H9 (cell line): ENCODE measurements around the gene DMKN. TPM values are rescaled to one million over a fixed set of nuclear protein-coding genes. Genes with fewer than 3 reads are reported as not detected.

ENCODE experiments used
- DNase-seq: peaks from one replicate; pipeline ENCODE4 v3.0.0-alpha.2; 2017
- H2AFZ ChIP-seq: one replicate; pipeline ENCODE4 v1.6.1; 2013; ENCODE audit warnings: mild to moderate bottlenecking, low read length, control low read depth, moderate library complexity
- H2AK5ac ChIP-seq: 2 replicates; pipeline ENCODE4 v1.6.1; 2013; ENCODE audit warnings: low read length, control low read depth, mixed read lengths; ENCODE audit not compliant: insufficient read length
- H2BK120ac ChIP-seq: one replicate; pipeline ENCODE4 v1.6.1; 2013; ENCODE audit warnings: low read depth, mild to moderate bottlenecking, low read length, control low read depth, inconsistent platforms; ENCODE audit not compliant: poor library complexity, severe bottlenecking
- H2BK12ac ChIP-seq: 2 replicates; pipeline ENCODE4 v1.6.1; 2013; ENCODE audit warnings: low read length, control low read depth, mixed read lengths, low read depth; ENCODE audit not compliant: insufficient read length
- H2BK15ac ChIP-seq: 2 replicates; pipeline ENCODE4 v1.6.1; 2013; ENCODE audit warnings: low read depth, low read length, control low read depth
- H2BK20ac ChIP-seq: one replicate; pipeline ENCODE4 v1.6.1; 2013; ENCODE audit warnings: low read depth, mild to moderate bottlenecking, low read length, control low read depth, inconsistent platforms; ENCODE audit not compliant: poor library complexity, severe bottlenecking
- H2BK5ac ChIP-seq: 2 replicates; pipeline ENCODE4 v1.6.1; 2013; ENCODE audit warnings: low read length, control low read depth, mixed read lengths; ENCODE audit not compliant: insufficient read length
- H3K14ac ChIP-seq: 2 replicates; pipeline ENCODE4 v1.6.1; 2013; ENCODE audit warnings: low read length, control low read depth; ENCODE audit not compliant: insufficient read depth
- H3K18ac ChIP-seq: 2 replicates; pipeline ENCODE4 v1.6.1; 2013; ENCODE audit warnings: low read depth, mild to moderate bottlenecking, mixed read lengths, low read length, control low read depth; ENCODE audit not compliant: insufficient read length
- H3K23ac ChIP-seq: 2 replicates; pipeline ENCODE4 v1.6.1; 2013; ENCODE audit warnings: low read length, control low read depth, mixed read lengths, low read depth; ENCODE audit not compliant: insufficient read length
- H3K23me2 ChIP-seq: 2 replicates; pipeline ENCODE4 v1.6.1; 2013; ENCODE audit warnings: low read depth, mild to moderate bottlenecking, mixed read lengths, low read length, control low read depth; ENCODE audit not compliant: insufficient read length, poor library complexity, severe bottlenecking
- H3K27ac ChIP-seq: 2 replicates; pipeline ENCODE4 v1.5.1; 2013; ENCODE audit warnings: low read length, control low read depth, mixed read lengths, low read depth; ENCODE audit not compliant: insufficient read length
- H3K27me3 ChIP-seq: 2 replicates; pipeline ENCODE4 v1.6.1; 2013; ENCODE audit warnings: low read length, control low read depth, inconsistent platforms; ENCODE audit not compliant: insufficient read depth
- H3K4ac ChIP-seq: 2 replicates; pipeline ENCODE4 v1.6.1; 2013; ENCODE audit warnings: low read depth, mild to moderate bottlenecking, control low read depth, inconsistent platforms, low read length, moderate library complexity
- H3K4me1 ChIP-seq: 2 replicates; pipeline ENCODE4 v1.6.1; 2013; ENCODE audit warnings: low read length, control low read depth, inconsistent platforms; ENCODE audit not compliant: insufficient read depth
- H3K4me2 ChIP-seq: 2 replicates; pipeline ENCODE4 v1.6.1; 2013; ENCODE audit warnings: low read length, control low read depth, mixed read lengths; ENCODE audit not compliant: insufficient read length, insufficient read depth
- H3K56ac ChIP-seq: 2 replicates; pipeline ENCODE4 v1.6.1; 2013; ENCODE audit warnings: low read depth, mild to moderate bottlenecking, mixed read lengths, low read length, control low read depth; ENCODE audit not compliant: insufficient read length
- H3K79me1 ChIP-seq: 2 replicates; pipeline ENCODE4 v1.6.1; 2013; ENCODE audit warnings: low read depth, mild to moderate bottlenecking, moderate library complexity, low read length, control low read depth, inconsistent platforms; ENCODE audit not compliant: insufficient read depth, poor library complexity, severe bottlenecking
- H3K79me2 ChIP-seq: 2 replicates; pipeline ENCODE4 v1.6.1; 2013; ENCODE audit warnings: low read length, control low read depth, inconsistent platforms; ENCODE audit not compliant: insufficient read depth
- H3K9ac ChIP-seq: 2 replicates; pipeline ENCODE4 v1.6.1; 2013; ENCODE audit warnings: low read length, control low read depth, mixed read lengths; ENCODE audit not compliant: insufficient read length; ENCODE audit errors: extremely low read depth
- H3K9me3 ChIP-seq: one replicate; pipeline ENCODE4 v1.6.1; 2013; ENCODE audit warnings: low read depth, low read length, inconsistent platforms; ENCODE audit not compliant: control insufficient read depth
- H3T11ph ChIP-seq: one replicate; pipeline ENCODE4 v1.6.1; 2013; ENCODE audit warnings: mild to moderate bottlenecking, low read length, control low read depth, inconsistent platforms
- H4K20me1 ChIP-seq: one replicate; pipeline ENCODE4 v1.6.1; 2013; ENCODE audit not compliant: control insufficient read depth, insufficient read length, insufficient read depth
- H4K5ac ChIP-seq: 2 replicates; pipeline ENCODE4 v1.6.1; 2013; ENCODE audit warnings: low read depth, mild to moderate bottlenecking, mixed read lengths, low read length, control low read depth; ENCODE audit not compliant: insufficient read length
- H4K8ac ChIP-seq: replicated peaks from 2 replicates; pipeline ENCODE4 v1.6.1; 2013; ENCODE audit warnings: low read length, control low read depth, mixed read lengths, low read depth; ENCODE audit not compliant: insufficient read length
- H4K91ac ChIP-seq: 2 replicates; pipeline ENCODE4 v1.6.1; 2013; ENCODE audit warnings: low read depth, mild to moderate bottlenecking, moderate library complexity, mixed read lengths, low read length, control low read depth; ENCODE audit not compliant: insufficient read length
- H3K27ac Mint-ChIP-seq, 3 experiments: 2 replicates in 2 of 3; 3 replicates in 1 of 3; pipeline ENCODE4 v1.8.0; 2020 to 2021; ENCODE audit warnings: mixed read lengths in 3 of 3, mild to moderate bottlenecking in 1 of 3, moderate library complexity in 1 of 3
- H3K27me3 Mint-ChIP-seq: 2 replicates; pipeline ENCODE4 v1.8.0; 2021; ENCODE audit warnings: low read depth, mild to moderate bottlenecking, moderate library complexity, mixed read lengths
- H3K36me3 Mint-ChIP-seq, 3 experiments: 2 replicates in 2 of 3; 3 replicates in 1 of 3; pipeline ENCODE4 v1.8.0; 2020 to 2021; ENCODE audit warnings: low read depth in 3 of 3, mixed read lengths in 3 of 3; ENCODE audit not compliant: insufficient read depth in 1 of 3
- H3K4me1 Mint-ChIP-seq, 2 experiments: 2 replicates each; pipeline ENCODE4 v1.8.0; 2020; ENCODE audit warnings: mixed read lengths in 2 of 2
- H3K4me3 Mint-ChIP-seq, 2 experiments: 2 replicates in 1 of 2; 3 replicates in 1 of 2; pipeline ENCODE4 v1.8.0; 2020 to 2021; ENCODE audit warnings: mild to moderate bottlenecking in 2 of 2, mixed read lengths in 2 of 2, moderate library complexity in 1 of 2
- H3K9me3 Mint-ChIP-seq, 2 experiments: 2 replicates in 1 of 2; 3 replicates in 1 of 2; pipeline ENCODE4 v1.8.0; 2020; ENCODE audit warnings: mild to moderate bottlenecking in 2 of 2, mixed read lengths in 2 of 2, moderate library complexity in 1 of 2
- CTCF ChIP-seq: fragments of 200-600 bp; sonication (generic); conservative IDR thresholded peaks from 3 replicates; pipeline ENCODE4 v1.8.0; 2021; ENCODE audit warnings: antibody characterized with exemption, mild to moderate bottlenecking
- WGBS: extraction: QIAGEN DNeasy Blood & Tissue Kit; methylation state at CpG from one replicate; pipeline ENCODE4 v1.1.7; 2013; ENCODE audit warnings: missing lambda C conversion rate, low lambda C conversion rate, mixed read lengths; ENCODE audit not compliant: insufficient read length; ENCODE audit errors: extremely low coverage; 5-methylcytosine and 5-hydroxymethylcytosine counted together
- total RNA-seq: library from RNA; stranded (reverse); gene quantifications from 2 replicates; pipeline ENCODE4 v1.2.1, GENCODE V29; 2021

Gene DMKN
- total RNA-seq, 1 experiment from 2014 or later = 278 TPM

- peak; percentile 93 for DNase-seq
- Histone ChIP-seq H2BK12ac (no peak within 1 kb of the TSS), H3K4me1 (peaks cover 6% of the 10 kb centered on the region; the same call in 1 of the 2 replicates), H3K23me2 (peaks cover 13% of the 10 kb centered on the region), H3K27me3 (no peaks in the 10 kb centered on the region), H2BK15ac (no peak within 1 kb of the TSS), H3K56ac (peak within 1 kb of the TSS; percentile 34), H3K79me1 (no peaks in the 10 kb centered on the region), H2BK20ac (no peak within 1 kb of the TSS), H2AFZ (no peak within 1 kb of the TSS), H4K5ac (no peak within 1 kb of the TSS), H3T11ph (no peak within 1 kb of the TSS), H3K9ac (peak within 1 kb of the TSS; percentile 86), H4K20me1 (no peaks in the 10 kb centered on the region), H4K91ac (peak within 1 kb of the TSS; percentile 18), H3K14ac (peak within 1 kb of the TSS; percentile 84), H3K79me2 (peaks cover 5% of the 10 kb centered on the region; the same call in 1 of the 2 replicates), H2BK5ac (no peak within 1 kb of the TSS), H4K8ac (no peak within 1 kb of the TSS), H3K18ac (peak within 1 kb of the TSS; percentile 80), H3K4me2 (peak within 1 kb of the TSS; percentile 90), H3K23ac (no peak within 1 kb of the TSS), H3K4ac (no peak within 1 kb of the TSS), H3K27ac (no peak within 1 kb of the TSS), H3K9me3 (no peaks in the 10 kb centered on the region), H2BK120ac (no peak within 1 kb of the TSS), H2AK5ac (no peak within 1 kb of the TSS)
- peak within 1 kb of the TSS; percentile 95 to 97 for H3K4me3 Mint-ChIP-seq
- H3K27me3 Mint-ChIP-seq = no peaks in the 10 kb centered on the region
- peaks cover 28 to 32% of the 10 kb centered on the region in 2 experiments for H3K4me1 Mint-ChIP-seq
- H3K9me3 Mint-ChIP-seq = no peaks in the 10 kb centered on the region
- WGBS = no CpG with 5 or more reads among the region's 85 CpGs
- peaks cover 22 to 68% (median 47%) of the 10 kb centered on the region in 3 experiments; a peak in 6 of 7 replicates for H3K36me3 Mint-ChIP-seq
- H3K27ac Mint-ChIP-seq = peak within 1 kb of the TSS in 2 of 3 experiments; percentile 92 to 96; a peak in 4 of 7 replicates
- no peak for TF ChIP-seq CTCF
These were observed 31.8 kb upstream of the DMKN start, which contains the start of gene TMEM147 for GRCh38 chr19:35545001-35545854. Gene TMEM147, plus strand, starts transcription at chr19:35545626. Its CDS starts 114 bp downstream, at chr19:35545740.
